Osteoblast (primary cell): ENCODE results near the gene NUDCD2. TPM values are rescaled to one million over a fixed set of nuclear protein-coding genes. Genes with fewer than 3 reads are reported as not detected.
"Not testable (repeated sequence)": the region's sequence is repeated elsewhere in the genome, so short reads cannot be mapped to it uniquely, and the experiment has no call there.

ENCODE experiments used
- DNase-seq: peaks from one replicate; pipeline ENCODE4 v3.0.0; 2011; ENCODE audit warnings: low spot score, mixed read lengths; ENCODE audit not compliant: insufficient read length; ENCODE audit errors: missing footprints
- H2AFZ ChIP-seq: 2 replicates; pipeline ENCODE4 v1.6.0; 2011; ENCODE audit warnings: mild to moderate bottlenecking, low read length
- H3K27ac ChIP-seq: 2 replicates; pipeline ENCODE4 v1.5.1; 2011; ENCODE audit warnings: mild to moderate bottlenecking, low read depth, low read length, moderate library complexity
- H3K27me3 ChIP-seq: 2 replicates; pipeline ENCODE4 v1.6.0; 2012; ENCODE audit warnings: mild to moderate bottlenecking, control low read depth, inconsistent platforms, low read length, moderate library complexity; ENCODE audit not compliant: insufficient read depth
- H3K36me3 ChIP-seq: 2 replicates; pipeline ENCODE4 v1.5.1; 2011; ENCODE audit warnings: mild to moderate bottlenecking, low read length, control low read depth, moderate library complexity; ENCODE audit not compliant: insufficient read depth
- H3K4me1 ChIP-seq: 2 replicates; pipeline ENCODE4 v1.5.1; 2011; ENCODE audit warnings: mild to moderate bottlenecking, low read length, control low read depth, moderate library complexity; ENCODE audit not compliant: insufficient read depth
- H3K4me2 ChIP-seq: 2 replicates; pipeline ENCODE4 v1.6.0; 2011; ENCODE audit warnings: mild to moderate bottlenecking, low read length; ENCODE audit not compliant: insufficient read depth
- H3K4me3 ChIP-seq: fragments of 200-600 bp; sonication (generic); 3 replicates; pipeline ENCODE4 v1.5.1; 2012; ENCODE audit warnings: mild to moderate bottlenecking, low read length, inconsistent platforms; ENCODE audit not compliant: insufficient read depth
- H3K79me2 ChIP-seq: 2 replicates; pipeline ENCODE4 v1.6.0; 2012; ENCODE audit warnings: mild to moderate bottlenecking, low read length, control low read depth, inconsistent platforms; ENCODE audit not compliant: insufficient read depth
- H3K9me3 ChIP-seq: 2 replicates; pipeline ENCODE4 v1.5.1; 2011; ENCODE audit warnings: low read depth, low read length, control low read depth
- H4K20me1 ChIP-seq: 2 replicates; pipeline ENCODE4 v1.6.0; 2012; ENCODE audit warnings: mild to moderate bottlenecking, low read length, control low read depth; ENCODE audit not compliant: insufficient read depth
- small RNA-seq: library from RNA; depleted of rRNA; stranded (forward); fragments of <200 nt; gene quantifications from one replicate; pipeline ENCODE3, GENCODE V24; 2012
- total RNA-seq: library from RNA; depleted of rRNA; stranded (reverse); fragments of >200 nt; gene quantifications from 2 replicates; pipeline ENCODE4 v1.2.3, GENCODE V29; 2012
- TF ChIP-seq, protein P1 (sequence below): IDR thresholded peaks from 2 replicates; pipeline ENCODE4 v1.5.1; 2011; ENCODE audit warnings: mild to moderate bottlenecking, low read depth, low read length, moderate library complexity; ENCODE audit errors: extremely low read depth

NUDCD2 gene
- total RNA-seq, 1 donor = 7.2 TPM

DNA sequence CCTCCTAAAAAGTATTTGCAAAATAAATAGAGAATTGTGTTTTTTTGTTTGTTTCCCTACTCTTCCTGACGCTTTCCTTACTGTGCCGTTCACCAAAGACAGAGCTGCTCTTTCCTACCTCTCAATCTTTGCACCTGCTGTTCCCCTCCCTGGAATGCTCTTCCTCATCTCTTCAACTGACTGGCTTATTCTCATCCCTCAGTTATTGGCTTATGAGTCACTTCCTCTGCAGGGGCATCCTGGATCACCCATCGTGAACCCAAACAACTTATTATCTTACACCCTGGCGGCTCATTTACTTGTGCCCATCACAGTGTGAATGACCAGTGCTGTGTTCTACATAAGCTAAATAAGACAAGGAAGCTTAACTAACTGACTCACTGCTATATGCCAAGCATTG lies 58.6 kb downstream of the NUDCD2 start:
- no peaks in the 10 kb centered on the region for H3K9me3 ChIP-seq
- no peak overlapping the region for H2AFZ ChIP-seq
- H3K4me2 ChIP-seq = no peak overlapping the region
- no peak overlapping the region for H3K27ac ChIP-seq
- no peaks in the 10 kb centered on the region for H4K20me1 ChIP-seq
- TF ChIP-seq, protein P1, sequence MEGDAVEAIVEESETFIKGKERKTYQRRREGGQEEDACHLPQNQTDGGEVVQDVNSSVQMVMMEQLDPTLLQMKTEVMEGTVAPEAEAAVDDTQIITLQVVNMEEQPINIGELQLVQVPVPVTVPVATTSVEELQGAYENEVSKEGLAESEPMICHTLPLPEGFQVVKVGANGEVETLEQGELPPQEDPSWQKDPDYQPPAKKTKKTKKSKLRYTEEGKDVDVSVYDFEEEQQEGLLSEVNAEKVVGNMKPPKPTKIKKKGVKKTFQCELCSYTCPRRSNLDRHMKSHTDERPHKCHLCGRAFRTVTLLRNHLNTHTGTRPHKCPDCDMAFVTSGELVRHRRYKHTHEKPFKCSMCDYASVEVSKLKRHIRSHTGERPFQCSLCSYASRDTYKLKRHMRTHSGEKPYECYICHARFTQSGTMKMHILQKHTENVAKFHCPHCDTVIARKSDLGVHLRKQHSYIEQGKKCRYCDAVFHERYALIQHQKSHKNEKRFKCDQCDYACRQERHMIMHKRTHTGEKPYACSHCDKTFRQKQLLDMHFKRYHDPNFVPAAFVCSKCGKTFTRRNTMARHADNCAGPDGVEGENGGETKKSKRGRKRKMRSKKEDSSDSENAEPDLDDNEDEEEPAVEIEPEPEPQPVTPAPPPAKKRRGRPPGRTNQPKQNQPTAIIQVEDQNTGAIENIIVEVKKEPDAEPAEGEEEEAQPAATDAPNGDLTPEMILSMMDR = no peak
- H3K36me3 ChIP-seq = no peaks in the 10 kb centered on the region
- no peaks in the 10 kb centered on the region for H3K79me2 ChIP-seq
- no peaks in the 10 kb centered on the region for H3K27me3 ChIP-seq
- no peak for DNase-seq
- H3K4me1 ChIP-seq = no peaks in the 10 kb centered on the region
- H3K4me3 ChIP-seq = no peak overlapping the region

DNA sequence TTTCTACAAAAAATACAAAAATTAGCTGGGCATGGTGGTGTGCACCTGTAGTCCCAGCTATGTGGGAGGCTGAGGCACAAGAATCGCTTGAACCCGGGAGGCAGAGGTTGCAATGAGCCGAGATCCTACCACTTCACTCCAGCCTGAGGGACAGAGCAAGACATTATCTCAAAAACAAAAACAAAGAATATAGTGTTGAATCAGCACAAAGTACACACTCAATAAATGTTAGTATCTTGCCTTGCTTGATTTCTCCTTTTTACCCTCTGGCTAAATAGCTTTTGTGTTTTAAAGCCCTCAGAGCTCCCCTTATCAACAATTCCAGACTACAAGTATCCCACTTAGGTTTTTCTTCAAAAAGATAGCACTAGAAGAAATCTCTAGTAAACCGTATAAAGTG lies 60.0 kb downstream of the NUDCD2 start:
- no peak overlapping the region for H3K4me2 ChIP-seq
- H3K9me3 ChIP-seq = no peaks in the 10 kb centered on the region
- DNase-seq = no peak
- no peaks in the 10 kb centered on the region for H3K79me2 ChIP-seq
- no peaks in the 10 kb centered on the region for H4K20me1 ChIP-seq
- H3K4me1 ChIP-seq = no peaks in the 10 kb centered on the region
- no peaks in the 10 kb centered on the region for H3K36me3 ChIP-seq
- H3K27me3 ChIP-seq = no peaks in the 10 kb centered on the region
- no peak overlapping the region for H3K27ac ChIP-seq
- H3K4me3 ChIP-seq = no peak overlapping the region
- H2AFZ ChIP-seq = no peak overlapping the region
- TF ChIP-seq, protein P1 = no peak

DNA sequence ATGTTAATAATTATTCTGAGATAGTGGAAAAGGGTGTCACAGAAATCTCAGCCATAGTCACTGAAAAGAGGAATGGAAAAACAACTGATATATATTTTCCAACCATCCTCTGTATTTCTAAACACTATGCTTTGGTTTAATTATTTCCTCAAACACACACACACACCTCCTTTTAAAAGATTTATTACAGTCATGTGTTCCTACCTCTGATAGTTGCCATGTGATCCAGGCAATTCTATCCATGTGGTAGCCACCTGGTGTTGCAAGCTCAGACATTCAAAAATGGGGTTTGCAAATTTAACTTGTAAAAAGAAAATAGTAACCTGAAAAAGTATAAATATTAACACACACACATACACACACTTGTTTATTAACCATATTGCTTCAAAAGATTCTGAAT lies 62.5 kb downstream of the NUDCD2 start:
- no peak overlapping the region for H3K4me2 ChIP-seq
- H3K27ac ChIP-seq = no peak overlapping the region
- H4K20me1 ChIP-seq = no peaks in the 10 kb centered on the region
- H3K4me1 ChIP-seq = no peaks in the 10 kb centered on the region
- H2AFZ ChIP-seq = no peak overlapping the region
- no peak for DNase-seq
- H3K79me2 ChIP-seq = no peaks in the 10 kb centered on the region
- no peak overlapping the region for H3K4me3 ChIP-seq
- no peaks in the 10 kb centered on the region for H3K36me3 ChIP-seq
- TF ChIP-seq, protein P1 = no peak
- H3K27me3 ChIP-seq = no peaks in the 10 kb centered on the region
- no peaks in the 10 kb centered on the region for H3K9me3 ChIP-seq

DNA sequence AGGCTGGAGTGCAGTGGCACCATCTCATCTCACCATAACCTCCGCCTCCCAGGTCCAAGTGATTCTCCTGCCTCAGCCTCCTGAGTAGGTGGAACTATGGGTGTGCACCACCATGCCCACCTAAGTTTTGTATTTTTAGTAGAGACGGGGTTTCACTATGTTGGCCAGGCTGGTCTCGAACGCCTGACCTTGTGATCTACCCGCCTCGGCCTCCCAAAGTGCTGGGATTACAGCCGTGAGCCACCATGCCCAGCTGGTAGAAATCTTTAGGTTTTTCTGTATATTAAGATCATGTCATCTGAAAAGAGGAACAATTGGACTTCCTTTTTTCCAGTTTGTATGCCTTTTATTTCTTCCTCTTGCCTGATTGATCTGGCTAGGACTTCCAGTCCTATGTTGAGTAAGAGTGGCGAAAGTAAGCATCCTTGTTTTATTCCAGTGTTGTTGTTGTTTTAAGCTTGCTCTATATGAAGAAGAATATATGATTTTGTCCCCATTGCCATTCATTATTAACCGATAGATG lies 63.0 kb downstream of the NUDCD2 start:
- not testable (repeated sequence) for H3K79me2 ChIP-seq, H3K36me3 ChIP-seq, H3K4me1 ChIP-seq, H2AFZ ChIP-seq, H3K27ac ChIP-seq, H3K27me3 ChIP-seq, H3K4me2 ChIP-seq, DNase-seq, H3K4me3 ChIP-seq, H3K9me3 ChIP-seq, H4K20me1 ChIP-seq

Small RNA genes within 50 kb of the gene (small RNA-seq; reads per million reads assigned to genes)
- gene AC008723.1 = not detected

Other genes starting within 250 kb of the NUDCD2 start
- gene CCNG1, start 22.5 kb downstream of the NUDCD2 start, total RNA-seq = 455 and 469 TPM in 2 replicates
- 2.5 and 2.9 TPM in 2 replicates for gene HMMR, start 530 bp upstream of the NUDCD2 start, total RNA-seq
- 46.7 and 52.2 TPM in 2 replicates for gene MAT2B, start 45.5 kb upstream of the NUDCD2 start, total RNA-seq